ENCODE data around the gene CLEC16A.

DNA sequence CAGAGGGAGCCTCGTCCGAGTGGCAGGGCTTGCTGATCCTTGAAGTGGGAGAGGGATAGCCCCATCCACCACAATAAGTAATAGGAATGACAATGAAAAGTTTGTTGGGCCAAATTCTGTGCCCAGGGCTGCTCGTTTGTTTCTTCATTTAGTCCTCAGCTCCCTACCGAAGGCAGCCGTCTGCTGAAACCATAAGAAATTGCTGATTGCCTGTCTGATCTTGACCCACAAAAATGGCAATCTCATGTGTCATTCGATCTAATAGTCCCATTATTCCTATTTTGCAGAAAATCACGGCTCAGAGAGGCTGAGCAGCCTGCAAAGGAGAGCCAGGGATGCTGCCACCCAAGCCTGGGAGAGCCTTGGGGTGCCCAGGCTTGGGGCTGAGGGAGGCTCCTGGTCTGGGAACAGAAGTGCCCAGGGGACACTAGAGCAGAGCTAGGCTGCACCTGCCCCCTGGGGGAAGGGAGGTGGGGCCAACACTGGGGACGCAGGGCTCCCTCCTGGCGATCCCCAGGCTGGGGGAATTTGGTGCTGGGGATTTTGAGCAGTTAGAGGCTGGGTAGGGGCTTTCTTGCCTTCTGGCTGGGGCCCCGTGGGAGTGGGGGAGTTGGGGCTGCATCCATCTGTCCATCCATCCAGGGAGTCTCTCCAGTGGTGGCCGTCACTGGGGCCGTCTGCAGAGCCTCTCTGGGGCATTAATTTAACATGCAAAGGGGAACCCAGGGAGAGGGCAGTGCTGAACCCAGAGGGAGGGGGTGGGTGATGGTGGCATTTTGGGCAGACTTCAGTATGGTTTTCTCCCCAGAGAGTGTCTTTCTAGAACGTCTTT lies 258.1 kb downstream of the CLEC16A start:
- TF ChIP-seq POLR2A (IDR thresholded peaks at IDR 0.05; ENCODE audit: low read depth, low read length) (no peak), POLR2AphosphoS5 (IDR thresholded peaks at IDR 0.05; ENCODE audit: low read depth, low read length) (no peak), POU2F2 (IDR thresholded peaks at IDR 0.05; ENCODE audit: low read depth, low read length) (0 out of 2 replicates have a peak, but pooled peaks have one; percentile 35), TAF1 (IDR thresholded peaks at IDR 0.05; ENCODE audit: low read depth, low read length) (no peak), SPI1 (IDR thresholded peaks at IDR 0.05; ENCODE audit: low read depth, low read length) (no peak)

Measured in GM12891 (cell line).